GM23338 (cell line): ENCODE results near the gene RGL3. TPM values are rescaled to one million over a fixed set of nuclear protein-coding genes. Genes with fewer than 3 reads are reported as not detected.

Experiments
- ATAC-seq: fragments of 200-7000 bp; cut with Tn5 transposase; 3 replicates; pipeline ENCODE4 v1.9.1; 2020
- DNase-seq: peaks from one replicate; pipeline ENCODE4 v3.0.0-alpha.2; 2015; ENCODE audit warnings: low spot score
- H2AFZ ChIP-seq: fragments of 200-600 bp; sonication (generic); 2 replicates; pipeline ENCODE4 v1.8.0; 2016; ENCODE audit warnings: antibody characterized with exemption, mild to moderate bottlenecking, moderate library complexity
- H3F3A ChIP-seq: fragments of 200-600 bp; sonication (generic); replicated peaks from 2 replicates; pipeline ENCODE4 v1.8.0; 2017; ENCODE audit warnings: antibody characterized with exemption, mixed run types, low read depth
- H3K27ac ChIP-seq: fragments of 200-600 bp; sonication (generic); 2 replicates; pipeline ENCODE4 v1.6.1; 2016; ENCODE audit warnings: low read depth
- H3K27me3 ChIP-seq: fragments of 200-600 bp; sonication (generic); 2 replicates; pipeline ENCODE4 v1.8.0; 2016; ENCODE audit warnings: mild to moderate bottlenecking, mixed run types, moderate library complexity; ENCODE audit not compliant: insufficient read depth
- H3K36me3 ChIP-seq: fragments of 200-600 bp; sonication (generic); 2 replicates; pipeline ENCODE4 v1.8.0; 2016; ENCODE audit warnings: mild to moderate bottlenecking; ENCODE audit not compliant: insufficient read depth
- H3K4me1 ChIP-seq: fragments of 200-600 bp; sonication (generic); 2 replicates; pipeline ENCODE4 v1.8.0; 2016; ENCODE audit warnings: mild to moderate bottlenecking, moderate library complexity; ENCODE audit not compliant: insufficient read depth
- H3K4me2 ChIP-seq: fragments of 200-600 bp; sonication (generic); 2 replicates; pipeline ENCODE4 v1.7.1; 2017; ENCODE audit warnings: mixed run types
- H3K4me3 ChIP-seq: fragments of 200-600 bp; sonication (generic); 2 replicates; pipeline ENCODE4 v1.6.1; 2016; ENCODE audit warnings: mixed run types
- H3K79me2 ChIP-seq: fragments of 200-600 bp; sonication (generic); replicated peaks from 2 replicates; pipeline ENCODE4 v1.8.0; 2017; ENCODE audit warnings: mild to moderate bottlenecking; ENCODE audit not compliant: insufficient read depth
- H3K9me2 ChIP-seq: fragments of 200-600 bp; sonication (generic); 2 replicates; pipeline ENCODE4 v1.8.0; 2017; ENCODE audit not compliant: insufficient read depth
- H4K20me1 ChIP-seq: fragments of 200-600 bp; sonication (generic); replicated peaks from 2 replicates; pipeline ENCODE4 v1.8.0; 2017; ENCODE audit warnings: mild to moderate bottlenecking; ENCODE audit not compliant: insufficient read depth
- H3K27ac Mint-ChIP-seq: 2 replicates; pipeline ENCODE4 v1.8.0; 2020; ENCODE audit warnings: inconsistent platforms, mild to moderate bottlenecking, moderate library complexity, mixed read lengths
- H3K27me3 Mint-ChIP-seq: 3 replicates; pipeline ENCODE4 v1.8.0; 2022; ENCODE audit warnings: low read depth, mild to moderate bottlenecking, moderate library complexity, mixed read lengths, inconsistent platforms; ENCODE audit not compliant: insufficient read depth, poor library complexity
- H3K36me3 Mint-ChIP-seq: 3 replicates; pipeline ENCODE4 v1.8.0; 2021; ENCODE audit warnings: low read depth, mild to moderate bottlenecking, inconsistent platforms, moderate library complexity, mixed read lengths
- H3K4me1 Mint-ChIP-seq: 3 replicates; pipeline ENCODE4 v1.8.0; 2020; ENCODE audit warnings: mild to moderate bottlenecking, inconsistent platforms, mixed read lengths
- H3K4me3 Mint-ChIP-seq: 3 replicates; pipeline ENCODE4 v1.8.0; 2021; ENCODE audit warnings: moderate library complexity, mild to moderate bottlenecking, inconsistent platforms, mixed read lengths
- H3K9me3 Mint-ChIP-seq: 3 replicates; pipeline ENCODE4 v1.8.0; 2020; ENCODE audit warnings: moderate library complexity, mild to moderate bottlenecking, inconsistent platforms, mixed read lengths
- CREB1 ChIP-seq: fragments of 250-450 bp; sonication (Bioruptor Pico); IDR thresholded peaks from 2 replicates; pipeline ENCODE4 v1.5.0; 2020; ENCODE audit warnings: low read depth, mild to moderate bottlenecking, moderate library complexity
- EZH2 ChIP-seq: fragments of 200-600 bp; sonication (generic); IDR thresholded peaks from one replicate; pipeline ENCODE4 v1.8.0; 2017; ENCODE audit warnings: antibody characterized with exemption, mild to moderate bottlenecking, low read depth; ENCODE audit not compliant: unreplicated experiment
- EZH2phosphoT487 ChIP-seq: fragments of 200-600 bp; sonication (generic); IDR thresholded peaks from one replicate; pipeline ENCODE4 v1.8.1; 2018; ENCODE audit warnings: antibody characterized with exemption; ENCODE audit not compliant: unreplicated experiment
- JUNB ChIP-seq: IDR thresholded peaks from one replicate; pipeline ENCODE4 v1.6.1; 2016; ENCODE audit warnings: antibody characterized with exemption; ENCODE audit not compliant: unreplicated experiment
- NANOG ChIP-seq: IDR thresholded peaks from 2 replicates; pipeline ENCODE4 v1.6.1; 2016; ENCODE audit warnings: antibody characterized with exemption, borderline replicate concordance
- POLR2AphosphoS5 ChIP-seq: IDR thresholded peaks from 2 replicates; pipeline ENCODE4 v1.6.1; 2016; ENCODE audit warnings: antibody characterized with exemption, low read depth
- STAT1 ChIP-seq: IDR thresholded peaks from one replicate; pipeline ENCODE4 v1.6.1; 2016; ENCODE audit warnings: antibody characterized with exemption; ENCODE audit not compliant: unreplicated experiment
- ZNF114 ChIP-seq: fragments of 250-450 bp; sonication (Bioruptor Pico); IDR thresholded peaks from 2 replicates; pipeline ENCODE4 v1.5.0; 2020; ENCODE audit warnings: mild to moderate bottlenecking, moderate library complexity
- ZNF331 ChIP-seq: fragments of 250-450 bp; sonication (Bioruptor Pico); IDR thresholded peaks from 2 replicates; pipeline ENCODE4 v1.5.0; 2020; ENCODE audit warnings: low read depth, mild to moderate bottlenecking, moderate library complexity
- polyA plus RNA-seq: library from polyadenylated mRNA; unstranded; fragments of >200 nt; fragmentation: Nextera tagmentation; extraction: Ambion mirVana; gene quantifications from 2 replicates; pipeline ENCODE4 v1.2.1, GENCODE V29; 2016
- total RNA-seq: library from RNA; depleted of rRNA; stranded (reverse); fragments of >200 nt; shearing (Covaris generic); gene quantifications from 2 replicates; pipeline ENCODE4 v1.2.3, GENCODE V29; 2014
- TF ChIP-seq, protein P1 (sequence below): IDR thresholded peaks from one replicate; pipeline ENCODE4 v1.6.1; 2018; ENCODE audit warnings: antibody characterized with exemption; ENCODE audit not compliant: unreplicated experiment
- TF ChIP-seq, protein P2 (sequence below), 2 experiments: fragments of 200-600 bp in 1 of 2; sonication (generic) in 1 of 2; conservative IDR thresholded peaks; 2 replicates each; pipeline versions ENCODE4 v1.5.1 to v1.6.1; 2016 to 2017; ENCODE audit warnings: antibody characterized with exemption in 2 of 2, low read depth in 2 of 2, mild to moderate bottlenecking in 2 of 2, moderate library complexity in 1 of 2
- TF ChIP-seq, protein P3 (sequence below): IDR thresholded peaks from 2 replicates; pipeline ENCODE4 v1.6.1; 2016; ENCODE audit warnings: antibody characterized with exemption
- TF ChIP-seq, protein P4 (sequence below): fragments of 250-450 bp; sonication (Bioruptor Pico); IDR thresholded peaks from 2 replicates; pipeline ENCODE4 v1.5.0; 2020; ENCODE audit warnings: mild to moderate bottlenecking, moderate library complexity

RGL3 gene
- total and polyA plus RNA-seq, 2 experiments from 2014 or later, result 48.8 to 49.4 TPM

DNA sequence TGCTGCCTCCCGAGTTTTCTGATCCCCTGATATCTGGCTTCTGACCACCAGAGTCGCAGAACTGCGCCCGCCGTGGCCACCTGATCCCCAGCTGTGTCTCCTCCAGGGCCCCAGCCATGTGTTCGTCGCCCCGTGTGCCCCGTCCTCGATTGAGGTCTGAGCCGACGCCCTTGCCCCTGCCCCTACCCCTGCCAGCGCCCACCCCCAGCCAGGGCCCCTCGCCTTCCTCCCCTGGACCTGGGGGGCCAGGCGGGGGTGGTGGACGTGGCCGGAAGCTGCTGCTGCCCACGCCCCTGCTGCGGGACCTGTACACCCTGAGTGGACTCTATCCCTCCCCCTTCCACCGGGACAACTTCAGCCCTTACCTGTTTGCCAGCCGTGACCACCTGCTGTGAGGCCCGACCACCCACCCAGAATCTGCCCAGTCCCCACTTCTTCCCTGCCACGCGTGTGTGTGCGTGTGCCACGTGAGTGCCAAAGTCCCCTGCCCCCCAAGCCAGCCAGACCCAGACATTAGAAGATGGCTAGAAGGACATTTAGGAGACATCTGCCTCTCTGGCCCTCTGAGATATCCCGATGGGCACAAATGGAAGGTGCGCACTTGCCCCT, 54.7 kb downstream of the RGL3 start (continued):
- TF ChIP-seq, protein P1, sequence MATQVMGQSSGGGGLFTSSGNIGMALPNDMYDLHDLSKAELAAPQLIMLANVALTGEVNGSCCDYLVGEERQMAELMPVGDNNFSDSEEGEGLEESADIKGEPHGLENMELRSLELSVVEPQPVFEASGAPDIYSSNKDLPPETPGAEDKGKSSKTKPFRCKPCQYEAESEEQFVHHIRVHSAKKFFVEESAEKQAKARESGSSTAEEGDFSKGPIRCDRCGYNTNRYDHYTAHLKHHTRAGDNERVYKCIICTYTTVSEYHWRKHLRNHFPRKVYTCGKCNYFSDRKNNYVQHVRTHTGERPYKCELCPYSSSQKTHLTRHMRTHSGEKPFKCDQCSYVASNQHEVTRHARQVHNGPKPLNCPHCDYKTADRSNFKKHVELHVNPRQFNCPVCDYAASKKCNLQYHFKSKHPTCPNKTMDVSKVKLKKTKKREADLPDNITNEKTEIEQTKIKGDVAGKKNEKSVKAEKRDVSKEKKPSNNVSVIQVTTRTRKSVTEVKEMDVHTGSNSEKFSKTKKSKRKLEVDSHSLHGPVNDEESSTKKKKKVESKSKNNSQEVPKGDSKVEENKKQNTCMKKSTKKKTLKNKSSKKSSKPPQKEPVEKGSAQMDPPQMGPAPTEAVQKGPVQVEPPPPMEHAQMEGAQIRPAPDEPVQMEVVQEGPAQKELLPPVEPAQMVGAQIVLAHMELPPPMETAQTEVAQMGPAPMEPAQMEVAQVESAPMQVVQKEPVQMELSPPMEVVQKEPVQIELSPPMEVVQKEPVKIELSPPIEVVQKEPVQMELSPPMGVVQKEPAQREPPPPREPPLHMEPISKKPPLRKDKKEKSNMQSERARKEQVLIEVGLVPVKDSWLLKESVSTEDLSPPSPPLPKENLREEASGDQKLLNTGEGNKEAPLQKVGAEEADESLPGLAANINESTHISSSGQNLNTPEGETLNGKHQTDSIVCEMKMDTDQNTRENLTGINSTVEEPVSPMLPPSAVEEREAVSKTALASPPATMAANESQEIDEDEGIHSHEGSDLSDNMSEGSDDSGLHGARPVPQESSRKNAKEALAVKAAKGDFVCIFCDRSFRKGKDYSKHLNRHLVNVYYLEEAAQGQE, result no peak
- TF ChIP-seq JUNB, result no peak
- TF ChIP-seq POLR2AphosphoS5, result no peak
- TF ChIP-seq NANOG, result no peak
- TF ChIP-seq ZNF331 (CRISPR knock-in tag), result no peak
- no peak for TF ChIP-seq STAT1
- TF ChIP-seq EZH2phosphoT487, result no peak
- TF ChIP-seq ZNF114 (CRISPR knock-in tag), result no peak
- TF ChIP-seq, protein P2, sequence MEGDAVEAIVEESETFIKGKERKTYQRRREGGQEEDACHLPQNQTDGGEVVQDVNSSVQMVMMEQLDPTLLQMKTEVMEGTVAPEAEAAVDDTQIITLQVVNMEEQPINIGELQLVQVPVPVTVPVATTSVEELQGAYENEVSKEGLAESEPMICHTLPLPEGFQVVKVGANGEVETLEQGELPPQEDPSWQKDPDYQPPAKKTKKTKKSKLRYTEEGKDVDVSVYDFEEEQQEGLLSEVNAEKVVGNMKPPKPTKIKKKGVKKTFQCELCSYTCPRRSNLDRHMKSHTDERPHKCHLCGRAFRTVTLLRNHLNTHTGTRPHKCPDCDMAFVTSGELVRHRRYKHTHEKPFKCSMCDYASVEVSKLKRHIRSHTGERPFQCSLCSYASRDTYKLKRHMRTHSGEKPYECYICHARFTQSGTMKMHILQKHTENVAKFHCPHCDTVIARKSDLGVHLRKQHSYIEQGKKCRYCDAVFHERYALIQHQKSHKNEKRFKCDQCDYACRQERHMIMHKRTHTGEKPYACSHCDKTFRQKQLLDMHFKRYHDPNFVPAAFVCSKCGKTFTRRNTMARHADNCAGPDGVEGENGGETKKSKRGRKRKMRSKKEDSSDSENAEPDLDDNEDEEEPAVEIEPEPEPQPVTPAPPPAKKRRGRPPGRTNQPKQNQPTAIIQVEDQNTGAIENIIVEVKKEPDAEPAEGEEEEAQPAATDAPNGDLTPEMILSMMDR (conservative IDR thresholded peaks at IDR 0.05; ENCODE audit: low read depth in 2 of 2), result no peak
- TF ChIP-seq EZH2, result no peak

DNA sequence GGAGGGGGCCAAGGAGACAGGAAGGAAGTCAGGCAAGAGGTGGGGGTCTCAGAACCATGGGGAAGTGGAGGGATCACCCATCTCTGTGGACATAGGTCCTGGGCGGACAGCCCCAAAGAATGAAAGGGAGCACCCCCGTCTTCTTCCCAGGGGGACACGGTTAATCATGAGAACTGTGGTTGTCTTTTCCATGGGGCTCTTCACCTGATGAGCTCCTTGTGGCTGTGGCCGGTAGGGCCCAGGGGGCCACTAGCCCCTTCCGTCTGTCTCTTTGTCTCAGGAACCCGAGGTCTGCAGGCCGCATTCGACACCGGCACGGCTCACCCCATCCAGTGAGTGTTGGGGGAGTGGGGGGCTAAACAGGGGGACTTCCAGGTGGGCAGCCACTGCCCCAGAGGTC, 55.2 kb downstream of the RGL3 start:
- TF ChIP-seq STAT1 (no peak), CREB1 (CRISPR knock-in tag) (no peak), NANOG (no peak)
- TF ChIP-seq, protein P3, sequence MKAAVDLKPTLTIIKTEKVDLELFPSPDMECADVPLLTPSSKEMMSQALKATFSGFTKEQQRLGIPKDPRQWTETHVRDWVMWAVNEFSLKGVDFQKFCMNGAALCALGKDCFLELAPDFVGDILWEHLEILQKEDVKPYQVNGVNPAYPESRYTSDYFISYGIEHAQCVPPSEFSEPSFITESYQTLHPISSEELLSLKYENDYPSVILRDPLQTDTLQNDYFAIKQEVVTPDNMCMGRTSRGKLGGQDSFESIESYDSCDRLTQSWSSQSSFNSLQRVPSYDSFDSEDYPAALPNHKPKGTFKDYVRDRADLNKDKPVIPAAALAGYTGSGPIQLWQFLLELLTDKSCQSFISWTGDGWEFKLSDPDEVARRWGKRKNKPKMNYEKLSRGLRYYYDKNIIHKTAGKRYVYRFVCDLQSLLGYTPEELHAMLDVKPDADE, result no peak
- TF ChIP-seq, protein P4, sequence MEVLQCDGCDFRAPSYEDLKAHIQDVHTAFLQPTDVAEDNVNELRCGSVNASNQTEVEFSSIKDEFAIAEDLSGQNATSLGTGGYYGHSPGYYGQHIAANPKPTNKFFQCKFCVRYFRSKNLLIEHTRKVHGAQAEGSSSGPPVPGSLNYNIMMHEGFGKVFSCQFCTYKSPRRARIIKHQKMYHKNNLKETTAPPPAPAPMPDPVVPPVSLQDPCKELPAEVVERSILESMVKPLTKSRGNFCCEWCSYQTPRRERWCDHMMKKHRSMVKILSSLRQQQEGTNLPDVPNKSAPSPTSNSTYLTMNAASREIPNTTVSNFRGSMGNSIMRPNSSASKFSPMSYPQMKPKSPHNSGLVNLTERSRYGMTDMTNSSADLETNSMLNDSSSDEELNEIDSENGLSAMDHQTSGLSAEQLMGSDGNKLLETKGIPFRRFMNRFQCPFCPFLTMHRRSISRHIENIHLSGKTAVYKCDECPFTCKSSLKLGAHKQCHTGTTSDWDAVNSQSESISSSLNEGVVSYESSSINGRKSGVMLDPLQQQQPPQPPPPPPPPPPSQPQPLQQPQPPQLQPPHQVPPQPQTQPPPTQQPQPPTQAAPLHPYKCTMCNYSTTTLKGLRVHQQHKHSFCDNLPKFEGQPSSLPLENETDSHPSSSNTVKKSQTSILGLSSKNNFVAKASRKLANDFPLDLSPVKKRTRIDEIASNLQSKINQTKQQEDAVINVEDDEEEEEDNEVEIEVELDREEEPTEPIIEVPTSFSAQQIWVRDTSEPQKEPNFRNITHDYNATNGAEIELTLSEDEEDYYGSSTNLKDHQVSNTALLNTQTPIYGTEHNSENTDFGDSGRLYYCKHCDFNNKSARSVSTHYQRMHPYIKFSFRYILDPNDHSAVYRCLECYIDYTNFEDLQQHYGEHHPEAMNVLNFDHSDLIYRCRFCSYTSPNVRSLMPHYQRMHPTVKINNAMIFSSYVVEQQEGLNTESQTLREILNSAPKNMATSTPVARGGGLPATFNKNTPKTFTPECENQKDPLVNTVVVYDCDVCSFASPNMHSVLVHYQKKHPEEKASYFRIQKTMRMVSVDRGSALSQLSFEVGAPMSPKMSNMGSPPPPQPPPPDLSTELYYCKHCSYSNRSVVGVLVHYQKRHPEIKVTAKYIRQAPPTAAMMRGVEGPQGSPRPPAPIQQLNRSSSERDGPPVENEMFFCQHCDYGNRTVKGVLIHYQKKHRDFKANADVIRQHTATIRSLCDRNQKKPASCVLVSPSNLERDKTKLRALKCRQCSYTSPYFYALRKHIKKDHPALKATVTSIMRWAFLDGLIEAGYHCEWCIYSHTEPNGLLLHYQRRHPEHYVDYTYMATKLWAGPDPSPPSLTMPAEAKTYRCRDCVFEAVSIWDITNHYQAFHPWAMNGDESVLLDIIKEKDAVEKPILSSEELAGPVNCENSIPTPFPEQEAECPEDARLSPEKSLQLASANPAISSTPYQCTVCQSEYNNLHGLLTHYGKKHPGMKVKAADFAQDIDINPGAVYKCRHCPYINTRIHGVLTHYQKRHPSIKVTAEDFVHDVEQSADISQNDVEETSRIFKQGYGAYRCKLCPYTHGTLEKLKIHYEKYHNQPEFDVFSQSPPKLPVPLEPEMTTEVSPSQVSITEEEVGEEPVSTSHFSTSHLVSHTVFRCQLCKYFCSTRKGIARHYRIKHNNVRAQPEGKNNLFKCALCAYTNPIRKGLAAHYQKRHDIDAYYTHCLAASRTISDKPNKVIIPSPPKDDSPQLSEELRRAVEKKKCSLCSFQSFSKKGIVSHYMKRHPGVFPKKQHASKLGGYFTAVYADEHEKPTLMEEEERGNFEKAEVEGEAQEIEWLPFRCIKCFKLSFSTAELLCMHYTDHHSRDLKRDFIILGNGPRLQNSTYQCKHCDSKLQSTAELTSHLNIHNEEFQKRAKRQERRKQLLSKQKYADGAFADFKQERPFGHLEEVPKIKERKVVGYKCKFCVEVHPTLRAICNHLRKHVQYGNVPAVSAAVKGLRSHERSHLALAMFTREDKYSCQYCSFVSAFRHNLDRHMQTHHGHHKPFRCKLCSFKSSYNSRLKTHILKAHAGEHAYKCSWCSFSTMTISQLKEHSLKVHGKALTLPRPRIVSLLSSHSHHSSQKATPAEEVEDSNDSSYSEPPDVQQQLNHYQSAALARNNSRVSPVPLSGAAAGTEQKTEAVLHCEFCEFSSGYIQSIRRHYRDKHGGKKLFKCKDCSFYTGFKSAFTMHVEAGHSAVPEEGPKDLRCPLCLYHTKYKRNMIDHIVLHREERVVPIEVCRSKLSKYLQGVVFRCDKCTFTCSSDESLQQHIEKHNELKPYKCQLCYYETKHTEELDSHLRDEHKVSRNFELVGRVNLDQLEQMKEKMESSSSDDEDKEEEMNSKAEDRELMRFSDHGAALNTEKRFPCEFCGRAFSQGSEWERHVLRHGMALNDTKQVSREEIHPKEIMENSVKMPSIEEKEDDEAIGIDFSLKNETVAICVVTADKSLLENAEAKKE (CRISPR knock-in tag), result no peak
- no peak overlapping the region for H3K4me3 ChIP-seq
- H3K4me1 ChIP-seq, result peaks cover 6% of the 10 kb centered on the region; the same call in 1 of the 2 replicates
- H3K4me2 ChIP-seq, result no peak overlapping the region
- Mint-ChIP-seq H3K36me3 (0 out of 3 replicates have a peak, but pooled peaks cover 3% of the 10 kb centered on the region), H3K4me1 (peaks cover 12% of the 10 kb centered on the region), H3K27ac (no peak overlapping the region), H3K27me3 (peaks cover 21% of the 10 kb centered on the region), H3K9me3 (no peaks in the 10 kb centered on the region), H3K4me3 (no peak overlapping the region)
- no peaks in the 10 kb centered on the region for H3K79me2 ChIP-seq
- no peak overlapping the region for H2AFZ ChIP-seq
- no peaks in the 10 kb centered on the region for H3K27me3 ChIP-seq
- H4K20me1 ChIP-seq, result 0 out of 2 replicates have a peak, but pooled peaks cover 2% of the 10 kb centered on the region
- no peaks in the 10 kb centered on the region for H3K36me3 ChIP-seq
- H3F3A ChIP-seq, result no peaks in the 10 kb centered on the region
- ATAC-seq (no peak), DNase-seq (no peak)
- H3K27ac ChIP-seq, result no peak overlapping the region
- H3K9me2 ChIP-seq, result no peaks in the 10 kb centered on the region
